AG09309 (cell line): Measurements from ENCODE around the gene PPFIA4.

Source experiments
- DNase-seq: peaks from one replicate; pipeline ENCODE4 v3.0.0-alpha.2; 2010; ENCODE audit warnings: low read depth
- H3K4me3 ChIP-seq: 2 replicates; pipeline ENCODE4 v1.5.1; 2011; ENCODE audit warnings: mild to moderate bottlenecking, low read depth, low read length, moderate library complexity; ENCODE audit not compliant: control insufficient read depth
- TF ChIP-seq, protein P1 (sequence below): IDR thresholded peaks from 2 replicates; pipeline ENCODE4 v1.5.1; 2011; ENCODE audit warnings: mild to moderate bottlenecking, low read depth, low read length, inconsistent platforms; ENCODE audit not compliant: insufficient read depth, control insufficient read depth; ENCODE audit errors: missing control alignments

The PPFIA4 gene

DNA sequence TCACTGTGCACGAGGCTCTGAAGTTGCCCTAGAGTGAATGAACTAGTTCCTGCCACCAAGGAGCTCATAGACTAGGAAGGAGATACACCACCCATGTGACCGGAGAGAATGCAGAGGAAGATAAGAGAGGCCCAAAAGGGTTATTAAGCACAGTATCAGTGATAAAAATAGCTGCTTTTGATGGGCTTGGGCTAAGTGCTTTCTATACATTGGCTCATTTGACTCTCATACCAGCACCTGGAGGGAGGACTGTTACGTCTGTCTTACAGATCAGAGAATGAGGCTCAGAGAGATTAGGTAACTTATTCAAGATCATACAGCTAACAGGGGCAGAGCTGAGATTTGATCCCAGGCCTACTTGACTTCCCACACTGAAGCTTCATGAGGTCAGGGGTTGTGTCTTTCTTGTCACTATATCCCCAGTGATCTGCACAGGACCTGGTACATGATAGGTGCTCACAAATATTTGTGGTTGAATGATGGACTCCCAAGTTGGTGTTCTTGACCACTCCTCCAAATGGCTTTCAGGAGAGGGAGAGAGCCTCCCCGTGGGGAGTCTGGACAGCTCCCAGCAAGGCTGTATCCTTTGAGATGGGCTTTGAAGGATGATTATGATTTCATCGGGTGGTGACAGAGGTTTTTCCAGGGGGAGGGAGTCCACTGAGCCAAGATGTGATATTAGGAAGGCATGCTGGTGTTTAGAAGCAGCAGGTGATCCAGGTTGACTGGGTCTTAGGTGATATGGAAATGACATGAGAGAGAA lies 14.4 kb downstream of the PPFIA4 start:
- DNase-seq = no peak
- TF ChIP-seq, protein P1, sequence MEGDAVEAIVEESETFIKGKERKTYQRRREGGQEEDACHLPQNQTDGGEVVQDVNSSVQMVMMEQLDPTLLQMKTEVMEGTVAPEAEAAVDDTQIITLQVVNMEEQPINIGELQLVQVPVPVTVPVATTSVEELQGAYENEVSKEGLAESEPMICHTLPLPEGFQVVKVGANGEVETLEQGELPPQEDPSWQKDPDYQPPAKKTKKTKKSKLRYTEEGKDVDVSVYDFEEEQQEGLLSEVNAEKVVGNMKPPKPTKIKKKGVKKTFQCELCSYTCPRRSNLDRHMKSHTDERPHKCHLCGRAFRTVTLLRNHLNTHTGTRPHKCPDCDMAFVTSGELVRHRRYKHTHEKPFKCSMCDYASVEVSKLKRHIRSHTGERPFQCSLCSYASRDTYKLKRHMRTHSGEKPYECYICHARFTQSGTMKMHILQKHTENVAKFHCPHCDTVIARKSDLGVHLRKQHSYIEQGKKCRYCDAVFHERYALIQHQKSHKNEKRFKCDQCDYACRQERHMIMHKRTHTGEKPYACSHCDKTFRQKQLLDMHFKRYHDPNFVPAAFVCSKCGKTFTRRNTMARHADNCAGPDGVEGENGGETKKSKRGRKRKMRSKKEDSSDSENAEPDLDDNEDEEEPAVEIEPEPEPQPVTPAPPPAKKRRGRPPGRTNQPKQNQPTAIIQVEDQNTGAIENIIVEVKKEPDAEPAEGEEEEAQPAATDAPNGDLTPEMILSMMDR = no peak
- H3K4me3 ChIP-seq = no peak overlapping the region

DNA sequence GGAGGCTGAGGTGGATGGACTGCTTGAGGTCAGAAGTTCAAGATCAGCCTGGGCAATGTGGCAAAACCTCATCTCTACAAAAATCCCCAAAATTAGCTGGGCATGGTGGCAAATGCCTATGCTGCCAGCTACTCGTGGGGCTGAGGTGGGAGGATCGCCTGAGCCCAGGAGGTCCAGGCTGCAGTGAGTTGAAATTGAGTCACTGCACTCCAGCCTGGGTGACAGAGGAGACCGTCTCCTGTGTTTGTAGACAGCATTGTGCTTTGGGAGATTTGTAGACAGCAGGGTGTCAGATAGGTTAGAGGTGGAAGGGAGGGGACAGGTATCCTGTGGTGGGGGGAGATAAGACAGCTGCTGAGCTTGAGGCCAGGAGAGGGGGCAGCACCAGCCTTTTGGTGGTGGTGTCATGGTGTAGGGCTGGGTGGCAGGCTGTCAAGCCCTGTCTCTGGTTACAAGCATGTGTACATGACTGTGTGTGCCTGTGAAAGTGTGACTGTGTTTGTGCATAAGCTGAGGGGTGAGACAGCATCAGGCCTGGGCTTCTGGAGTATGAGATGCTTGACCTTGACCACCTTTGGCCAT lies 15.2 kb downstream of the PPFIA4 start:
- TF ChIP-seq, protein P1 = no peak
- DNase-seq = no peak
- no peak overlapping the region for H3K4me3 ChIP-seq

DNA sequence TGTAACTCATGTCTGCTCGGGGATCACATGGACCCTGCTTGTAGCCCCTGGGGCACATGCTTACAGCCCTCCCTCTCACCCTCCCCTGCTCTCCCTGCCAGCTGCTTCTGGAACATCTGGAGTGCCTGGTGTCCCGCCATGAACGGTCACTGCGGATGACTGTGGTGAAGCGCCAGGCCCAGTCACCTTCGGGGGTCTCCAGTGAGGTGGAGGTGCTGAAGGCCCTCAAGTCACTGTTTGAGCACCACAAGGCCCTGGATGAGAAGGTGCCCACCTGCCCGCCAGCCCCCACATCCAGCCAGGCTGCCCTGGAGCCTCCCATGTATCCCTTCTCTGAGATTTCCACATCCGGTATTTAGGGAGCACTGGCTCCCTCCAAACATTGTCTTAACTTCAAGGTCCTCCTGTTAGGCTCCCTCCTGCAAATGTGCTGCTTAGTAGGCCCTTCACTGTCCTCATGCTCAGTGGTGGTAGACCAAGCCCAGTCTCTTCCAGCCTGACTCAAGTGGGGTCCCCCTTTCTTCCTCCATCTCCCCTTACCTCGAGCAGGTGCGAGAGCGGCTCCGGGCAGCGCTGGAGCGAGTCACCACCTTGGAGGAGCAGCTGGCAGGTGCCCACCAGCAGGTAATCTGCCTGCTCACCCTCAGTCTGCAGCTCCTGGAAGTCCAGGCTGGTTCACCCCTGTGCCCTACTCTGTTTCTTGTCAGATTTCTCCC lies 17.7 kb downstream of the PPFIA4 start:
- no peak for DNase-seq
- no peak overlapping the region for H3K4me3 ChIP-seq
- TF ChIP-seq, protein P1 = no peak

DNA sequence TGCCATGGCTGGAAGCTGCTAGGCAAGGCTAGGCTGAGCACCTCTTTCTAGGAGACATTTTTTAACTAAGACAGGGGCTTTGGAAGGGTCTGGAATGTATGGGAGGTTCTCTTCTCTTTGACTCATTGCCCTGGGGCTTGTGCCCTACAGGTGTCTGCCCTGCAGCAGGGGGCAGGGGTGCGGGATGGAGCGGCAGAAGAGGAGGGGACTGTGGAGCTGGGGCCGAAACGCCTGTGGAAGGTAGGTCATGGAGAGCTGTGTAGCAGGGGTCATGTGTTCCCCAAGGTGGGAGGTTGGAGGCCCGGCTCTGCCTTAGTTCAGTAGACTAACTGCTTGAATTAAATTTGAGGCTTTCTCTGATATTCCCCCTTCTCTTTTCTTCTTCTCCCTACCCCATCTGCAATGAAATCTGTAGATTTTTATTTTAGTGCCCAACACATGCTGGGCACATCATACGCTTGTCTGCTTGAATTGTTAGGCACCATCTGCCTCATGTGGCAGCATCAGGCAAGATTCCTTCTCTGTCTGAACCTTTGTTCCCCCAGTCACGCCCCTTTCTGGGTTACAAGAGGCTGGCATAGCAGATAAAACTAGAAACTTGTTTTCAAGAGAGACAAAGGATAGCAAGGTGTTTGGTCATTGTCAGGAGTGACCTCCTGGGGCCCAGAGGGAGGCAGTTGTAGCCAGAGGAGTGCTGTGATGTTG lies 18.4 kb downstream of the PPFIA4 start:
- H3K4me3 ChIP-seq = no peak overlapping the region
- no peak for DNase-seq
- TF ChIP-seq, protein P1 = no peak

DNA sequence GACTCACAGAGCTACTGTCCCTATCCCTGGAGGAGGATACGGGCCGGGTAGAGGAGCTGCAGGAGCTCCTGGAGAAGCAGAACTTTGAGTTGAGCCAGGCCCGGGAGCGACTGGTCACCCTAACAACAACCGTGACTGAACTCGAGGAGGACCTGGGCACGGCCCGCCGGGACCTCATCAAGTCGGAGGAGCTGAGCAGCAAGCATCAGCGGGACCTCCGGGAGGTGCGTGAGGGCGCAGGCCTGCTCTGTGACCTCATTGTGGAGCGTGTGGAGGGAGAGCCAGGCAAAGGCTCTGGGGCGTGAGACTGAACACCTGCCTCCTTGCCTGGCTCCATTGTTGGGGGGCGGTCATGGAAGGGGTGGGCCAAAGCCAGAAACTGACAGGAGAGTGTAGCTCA lies 19.0 kb downstream of the PPFIA4 start:
- H3K4me3 ChIP-seq = no peak overlapping the region
- TF ChIP-seq, protein P1 = no peak
- no peak for DNase-seq

DNA sequence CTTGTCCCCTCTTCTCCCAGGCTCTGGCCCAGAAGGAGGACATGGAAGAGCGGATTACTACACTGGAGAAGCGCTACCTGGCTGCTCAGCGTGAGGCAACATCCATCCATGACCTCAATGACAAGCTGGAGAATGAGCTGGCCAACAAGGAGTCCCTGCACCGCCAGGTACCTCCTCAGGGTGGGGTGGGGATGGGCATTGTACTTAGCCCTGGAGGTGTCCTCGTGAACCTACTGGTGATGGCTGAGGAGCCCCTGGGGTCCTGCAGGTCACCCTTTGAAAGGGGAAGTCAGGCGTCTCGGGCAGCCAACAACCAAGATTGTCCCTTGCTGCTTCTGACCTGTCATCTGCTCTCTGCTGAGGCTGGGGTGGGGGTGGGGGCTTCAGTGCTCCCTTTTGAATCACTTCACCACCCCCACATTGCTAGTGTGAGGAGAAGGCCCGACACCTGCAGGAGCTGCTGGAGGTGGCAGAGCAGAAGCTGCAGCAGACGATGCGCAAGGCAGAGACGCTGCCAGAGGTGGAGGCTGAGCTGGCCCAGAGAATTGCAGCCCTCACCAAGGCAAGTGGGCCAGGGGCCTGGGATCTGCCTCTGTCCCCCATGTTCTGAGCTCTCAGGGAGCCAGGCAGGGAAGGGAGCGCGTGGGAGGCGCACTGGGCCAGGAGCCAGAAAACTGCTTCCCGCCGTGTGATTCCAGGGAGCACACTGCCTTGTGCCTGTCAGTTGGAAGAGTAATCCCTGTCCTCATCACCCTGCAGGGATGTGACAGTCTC lies 19.7 kb downstream of the PPFIA4 start:
- no peak overlapping the region for H3K4me3 ChIP-seq
- DNase-seq = no peak
- TF ChIP-seq, protein P1 = no peak
